CD4-positive, alpha-beta T cell treated with Interferon alpha-2 for 1 hour (primary cell): ENCODE data around the gene EBF3.

ENCODE experiments used
- DNase-seq, 2 donors: peaks; one replicate each; pipeline ENCODE4 v3.0.0-alpha.2; 2020 to 2022

EBF3 gene, protein sequence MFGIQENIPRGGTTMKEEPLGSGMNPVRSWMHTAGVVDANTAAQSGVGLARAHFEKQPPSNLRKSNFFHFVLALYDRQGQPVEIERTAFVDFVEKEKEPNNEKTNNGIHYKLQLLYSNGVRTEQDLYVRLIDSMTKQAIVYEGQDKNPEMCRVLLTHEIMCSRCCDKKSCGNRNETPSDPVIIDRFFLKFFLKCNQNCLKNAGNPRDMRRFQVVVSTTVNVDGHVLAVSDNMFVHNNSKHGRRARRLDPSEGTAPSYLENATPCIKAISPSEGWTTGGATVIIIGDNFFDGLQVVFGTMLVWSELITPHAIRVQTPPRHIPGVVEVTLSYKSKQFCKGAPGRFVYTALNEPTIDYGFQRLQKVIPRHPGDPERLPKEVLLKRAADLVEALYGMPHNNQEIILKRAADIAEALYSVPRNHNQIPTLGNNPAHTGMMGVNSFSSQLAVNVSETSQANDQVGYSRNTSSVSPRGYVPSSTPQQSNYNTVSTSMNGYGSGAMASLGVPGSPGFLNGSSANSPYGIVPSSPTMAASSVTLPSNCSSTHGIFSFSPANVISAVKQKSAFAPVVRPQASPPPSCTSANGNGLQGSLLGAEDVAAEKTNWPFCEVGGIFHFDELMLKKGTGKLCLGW

GRCh38 chr10:129963641-129964501 lies at the start of gene EBF3:
Gene EBF3 (minus strand): TSS chr10:129964274. CDS start chr10:129963768, 506 bp downstream.
- DNase-seq, result peak; percentile 20 to 41

- no peak for DNase-seq
Measured at GRCh38 chr10:130013335-130014262, 49.5 kb upstream of the EBF3 start.

DNA sequence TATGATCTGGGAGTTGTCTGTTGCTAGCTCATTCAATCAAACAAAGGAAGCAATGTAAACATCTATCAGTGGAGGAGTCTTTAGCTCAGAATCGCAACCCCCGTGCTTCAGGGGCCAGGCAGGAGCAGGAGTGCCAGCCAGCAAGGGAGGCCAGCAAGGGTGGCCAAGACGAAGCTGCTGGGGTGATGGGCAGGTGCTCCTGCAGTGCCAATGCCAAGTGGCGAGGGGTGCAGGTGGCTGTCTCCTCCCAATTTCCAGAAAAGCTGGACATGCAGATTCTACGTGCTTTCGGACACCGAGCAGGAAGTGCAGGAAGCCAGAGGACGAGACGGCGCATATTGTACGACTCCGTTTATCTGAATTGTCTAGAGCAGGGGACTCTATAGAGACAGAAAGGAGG lies 48.1 kb upstream of the EBF3 start:
- no peak for DNase-seq

- DNase-seq, result no peak
Measured at GRCh38 chr10:130010653-130011052, 46.6 kb upstream of the EBF3 start.

GRCh38 chr10:130009228-130009627 lies 45.2 kb upstream of the EBF3 start:
- no peak for DNase-seq

DNA sequence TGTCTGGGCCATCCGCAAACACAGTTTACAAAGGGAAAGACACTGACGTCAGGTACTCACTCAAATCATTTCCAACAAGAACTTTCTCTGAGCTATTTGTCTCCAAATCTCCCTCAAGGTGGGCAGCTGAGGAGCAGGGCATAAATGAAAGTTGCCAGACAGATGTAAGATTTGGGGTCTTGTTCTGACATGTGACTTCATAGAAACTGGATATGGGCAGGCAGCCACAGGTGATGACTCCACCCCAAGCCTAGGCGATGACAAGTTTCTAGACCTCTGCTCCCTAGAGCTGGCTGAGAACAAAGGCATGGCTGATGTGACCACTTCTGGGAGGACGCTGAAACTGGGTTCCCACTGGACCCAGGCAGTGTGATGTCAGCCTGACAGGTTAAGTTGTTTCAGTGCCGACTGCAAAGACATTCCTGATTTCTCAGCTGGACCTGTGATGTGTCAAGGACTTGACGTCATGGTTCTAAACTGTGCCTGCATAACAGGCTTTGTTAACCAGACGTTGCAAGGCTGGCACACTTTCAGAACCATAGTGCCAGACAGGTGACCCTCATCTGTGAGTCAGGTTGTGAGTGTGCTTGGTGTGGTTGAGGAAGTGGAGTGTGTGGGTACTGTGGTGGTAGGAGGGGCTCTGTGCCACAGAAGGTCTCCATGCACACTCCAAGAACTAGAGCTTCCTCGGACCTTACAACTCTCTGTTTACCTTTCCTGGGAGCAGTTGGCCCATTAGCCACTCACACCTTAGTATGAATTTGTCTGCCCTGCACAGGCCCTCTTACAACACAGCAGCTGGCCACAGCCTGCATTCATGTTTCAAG lies 39.9 kb upstream of the EBF3 start:
- no peak for DNase-seq

GRCh38 chr10:130003166-130003565 lies 39.1 kb upstream of the EBF3 start:
- DNase-seq, result no peak

DNA sequence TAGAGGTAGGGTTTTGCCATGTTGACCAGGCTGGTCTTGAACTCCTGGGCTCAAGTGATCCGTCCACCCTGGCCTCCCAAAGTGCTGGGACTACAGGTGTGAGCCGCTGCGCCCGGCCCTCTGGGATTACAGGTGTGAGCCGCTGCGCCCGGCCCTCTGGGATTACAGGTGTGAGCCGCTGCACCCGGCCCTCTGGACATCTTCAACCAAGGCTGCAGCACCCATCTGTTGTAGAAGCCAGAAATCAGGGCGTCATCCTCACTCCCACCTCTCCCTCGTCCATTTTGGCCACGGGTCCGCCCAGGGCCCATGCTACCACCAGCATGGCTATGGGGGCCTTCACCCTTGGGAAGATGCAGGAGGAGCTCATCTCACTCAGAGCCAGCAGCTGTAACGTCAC lies 38.5 kb upstream of the EBF3 start:
- no peak for DNase-seq

DNA sequence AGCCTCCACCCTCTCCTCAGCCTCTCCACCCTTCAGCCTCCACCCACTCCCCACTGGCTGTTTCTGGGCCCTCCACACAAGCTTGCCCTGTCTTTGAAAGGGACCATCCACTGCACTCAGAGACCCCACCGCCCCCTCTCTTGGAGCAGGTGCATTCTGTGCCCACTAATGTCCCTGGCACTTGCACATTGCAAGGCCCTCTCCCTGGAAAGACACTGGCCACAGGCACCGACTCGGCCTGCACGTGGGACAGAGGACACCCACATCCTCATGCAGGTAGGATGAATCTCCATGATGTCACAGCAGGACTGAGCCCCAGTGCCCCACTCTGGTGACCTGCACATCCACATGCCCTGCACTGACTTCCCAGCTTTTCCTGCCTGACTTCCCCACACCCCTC lies 36.8 kb upstream of the EBF3 start:
- DNase-seq, result no peak

DNA sequence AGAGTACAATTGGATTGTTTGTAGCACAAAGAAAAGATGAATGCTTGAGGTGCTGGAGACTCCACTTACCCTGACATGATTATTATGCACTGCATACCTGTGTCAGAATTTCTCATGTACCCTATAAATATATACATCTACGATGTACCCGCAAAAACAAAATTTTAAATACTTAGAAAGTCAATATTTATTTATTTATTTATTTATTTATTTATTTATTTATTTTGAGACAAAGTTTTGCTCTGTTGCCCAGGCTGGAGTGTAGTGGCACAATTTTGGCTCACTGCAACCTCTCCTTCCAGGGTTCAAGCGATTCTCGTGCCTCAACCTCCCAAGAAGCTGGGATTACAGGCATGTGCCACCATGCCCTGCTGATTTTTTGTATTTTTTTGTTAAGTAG lies 35.1 kb upstream of the EBF3 start:
- DNase-seq, result no peak

DNA sequence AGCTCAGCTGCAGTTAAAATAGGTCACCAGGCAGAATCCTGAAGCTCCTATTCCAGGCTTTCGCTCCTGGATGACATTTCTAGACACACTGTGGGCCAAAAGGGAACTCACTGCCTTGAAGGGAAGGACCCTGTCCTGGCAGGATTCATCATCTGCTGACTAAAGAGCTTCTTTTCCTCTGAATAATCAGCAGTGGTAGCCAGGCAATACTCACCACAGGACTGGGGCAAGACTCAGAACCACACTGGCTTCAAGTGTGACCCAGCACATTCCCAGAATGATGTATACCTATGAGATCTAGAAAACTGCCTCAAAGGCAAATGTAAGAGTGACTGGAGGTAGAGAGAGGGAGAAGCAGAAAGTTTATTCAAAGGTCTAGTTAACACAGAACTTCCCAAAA lies 29.5 kb upstream of the EBF3 start:
- no peak for DNase-seq

DNA sequence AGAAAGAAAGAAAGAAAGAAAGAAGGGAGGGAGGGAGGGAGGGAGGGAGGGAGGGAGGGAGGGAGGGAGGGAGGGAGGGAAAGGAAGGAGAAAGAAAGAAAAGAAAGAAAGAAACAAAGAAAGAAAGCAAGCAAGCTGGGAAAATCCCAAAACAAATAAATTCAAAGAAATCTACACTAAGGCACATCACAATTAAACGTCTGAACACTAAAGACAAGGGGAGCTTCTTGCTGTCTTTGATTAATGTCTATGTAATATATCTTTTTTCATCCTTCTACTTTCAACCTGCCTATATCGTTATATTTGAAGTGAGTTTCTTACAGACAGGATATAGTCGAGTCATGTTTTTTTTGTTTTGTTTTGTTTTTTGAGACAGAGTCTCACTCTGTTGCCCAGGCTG lies 28.3 kb upstream of the EBF3 start:
- DNase-seq, result no peak

DNA sequence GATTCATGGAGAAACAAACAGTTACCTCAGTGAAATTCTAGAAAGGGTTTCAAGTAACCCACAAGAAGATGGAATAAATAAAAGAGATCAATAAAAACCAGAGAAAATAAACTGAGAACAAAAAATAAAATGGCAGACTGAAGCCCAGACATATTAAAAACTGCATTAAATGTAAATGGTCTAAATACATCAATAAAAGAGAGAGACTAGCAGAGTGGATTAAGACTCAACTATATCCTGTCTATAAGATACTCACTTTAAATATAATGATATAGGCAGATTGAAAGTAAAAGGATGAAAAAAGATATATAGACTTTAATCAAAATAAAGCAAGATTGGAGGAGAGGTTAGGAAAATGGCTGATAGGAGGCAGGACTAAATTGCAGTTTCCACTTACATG lies 18.8 kb upstream of the EBF3 start:
- no peak for DNase-seq

- DNase-seq, result no peak
Measured at GRCh38 chr10:129978980-129979379, 14.9 kb upstream of the EBF3 start.

DNA sequence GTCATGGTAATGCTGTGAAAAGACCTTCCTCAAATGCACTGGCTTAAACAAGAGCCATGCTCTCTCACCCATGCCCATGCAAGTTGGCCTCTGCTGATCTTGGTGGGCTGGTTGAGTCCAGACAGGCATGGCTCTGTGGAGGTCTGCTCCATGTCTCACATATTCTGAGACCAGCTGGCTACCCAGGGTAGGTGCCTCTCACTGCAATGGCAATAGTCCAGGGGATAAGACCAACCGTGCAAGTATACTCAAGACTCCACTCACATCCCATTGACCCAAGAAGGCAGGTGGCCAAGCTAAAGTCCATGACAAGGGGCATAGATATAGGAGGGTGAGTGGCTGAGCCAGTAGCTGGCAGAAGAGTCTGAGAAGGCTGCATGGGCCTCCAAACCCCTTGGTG lies 14.2 kb upstream of the EBF3 start:
- DNase-seq, result no peak

- DNase-seq, result no peak
Measured at GRCh38 chr10:129977794-129978193, 13.7 kb upstream of the EBF3 start.

DNA sequence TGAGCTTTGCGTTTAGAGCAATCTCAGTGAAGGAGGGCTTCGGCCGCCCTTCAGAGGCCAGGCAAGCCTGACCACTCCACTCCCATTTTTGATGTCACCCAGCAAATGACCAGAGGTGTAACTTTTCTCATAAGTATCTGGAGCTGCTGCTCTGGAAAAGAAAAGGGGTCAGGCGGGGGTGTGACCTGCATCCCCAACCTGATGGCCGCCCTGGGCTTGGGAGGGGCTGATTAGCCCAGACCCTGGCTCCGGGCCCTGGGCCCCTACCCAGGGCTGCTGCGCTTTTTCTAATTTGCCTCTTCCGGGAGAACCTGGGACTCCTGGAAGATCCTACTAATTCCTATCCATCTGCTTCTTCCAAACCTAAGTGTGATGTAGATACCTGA lies 9.6 kb upstream of the EBF3 start:
- DNase-seq, result no peak

DNA sequence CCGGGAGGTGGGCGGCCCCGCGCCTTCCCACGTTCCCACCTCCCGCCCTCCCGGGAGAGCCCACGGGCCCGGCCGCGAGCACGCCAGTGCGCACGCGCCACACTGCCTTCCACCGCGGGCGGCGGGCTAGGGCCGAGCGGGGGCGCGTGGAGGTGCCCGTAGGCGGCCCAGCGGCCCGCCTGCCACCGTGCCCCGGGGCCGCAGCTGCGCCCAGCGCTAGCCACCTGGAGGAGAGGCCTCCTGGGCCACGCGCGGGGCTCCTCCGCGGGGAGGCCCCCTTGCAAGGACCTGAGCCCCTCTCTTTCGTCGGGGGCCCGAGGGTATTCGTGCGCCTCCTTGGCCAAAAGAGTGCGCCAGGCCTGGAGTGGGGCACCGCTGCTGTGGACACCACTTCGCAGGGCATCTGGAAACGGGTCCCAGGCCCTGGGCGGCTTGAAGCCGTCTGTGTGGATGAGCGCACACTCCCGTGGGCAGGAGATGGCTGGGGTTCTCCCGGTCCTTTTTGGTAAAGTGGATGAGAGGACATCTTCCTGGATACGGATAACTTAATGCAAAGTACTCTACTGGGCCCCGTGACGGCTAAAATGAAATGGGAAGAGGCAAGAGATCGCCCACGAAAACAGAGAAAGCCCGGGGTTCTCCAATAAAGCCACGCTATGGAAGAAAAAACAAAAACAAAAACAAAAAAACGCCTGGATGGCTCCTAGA lies 9.0 kb upstream of the EBF3 start:
- DNase-seq, result no peak

DNA sequence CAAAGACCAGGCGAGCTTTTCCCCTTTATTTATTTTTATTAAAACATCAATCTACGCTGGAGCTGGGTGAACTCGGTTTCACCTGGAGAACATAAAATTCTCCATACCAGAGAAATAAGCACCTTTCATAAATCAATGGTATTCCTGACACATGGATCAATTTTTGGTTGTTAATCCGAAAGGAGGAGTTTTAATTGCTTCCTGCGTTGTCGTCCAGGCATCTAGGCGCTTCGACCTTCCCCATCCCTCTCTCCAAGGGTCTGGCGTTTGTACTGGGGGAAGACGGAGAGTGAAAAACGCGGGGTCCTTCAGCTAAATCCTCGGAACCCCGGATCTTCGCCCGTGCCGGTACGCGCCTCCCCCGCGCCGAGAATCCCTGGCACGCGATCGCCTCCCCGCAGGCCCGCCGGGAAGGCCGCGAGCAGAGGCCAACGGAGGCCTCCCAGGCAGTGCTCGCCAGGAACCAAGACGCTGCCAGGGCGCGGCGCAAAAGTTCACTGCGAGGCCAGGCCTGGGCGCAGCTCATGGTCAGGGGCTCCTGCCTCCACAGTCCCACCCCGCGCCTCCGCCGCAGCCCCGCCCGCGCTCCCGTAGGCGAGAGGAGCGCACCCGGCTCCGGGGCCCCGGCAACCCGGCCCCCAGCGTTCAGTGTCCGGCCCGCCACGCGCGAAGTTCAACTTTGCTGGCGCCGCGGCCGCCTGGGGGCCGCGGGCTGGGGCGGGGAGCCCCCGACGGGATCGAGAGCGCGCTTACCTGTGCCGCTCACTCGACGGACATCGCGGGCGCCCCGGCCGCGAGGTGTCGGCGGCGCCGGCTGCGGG lies 8.3 kb upstream of the EBF3 start:
- DNase-seq, result no peak
